Type B pancreatic cell (in vitro differentiated cells): ENCODE results near the gene C1QC. TPM values are rescaled to one million over a fixed set of nuclear protein-coding genes. Genes with fewer than 3 reads are reported as not detected.

Experiments used
- DNase-seq: peaks from one replicate; pipeline ENCODE4 v3.0.0; 2021; ENCODE audit warnings: mixed read lengths; ENCODE audit not compliant: unreplicated experiment; ENCODE audit errors: extremely low spot score
- H3K27ac Mint-ChIP-seq: 2 replicates; pipeline ENCODE4 v1.8.0; 2021; ENCODE audit warnings: mild to moderate bottlenecking, mixed read lengths
- H3K27me3 Mint-ChIP-seq: 2 replicates; pipeline ENCODE4 v1.8.0; 2021; ENCODE audit warnings: mixed read lengths
- H3K36me3 Mint-ChIP-seq: 2 replicates; pipeline ENCODE4 v1.8.0; 2021; ENCODE audit warnings: mixed read lengths
- H3K4me1 Mint-ChIP-seq: one replicate; pipeline ENCODE4 v1.8.0; 2021; ENCODE audit warnings: mixed read lengths; ENCODE audit not compliant: unreplicated experiment
- H3K4me3 Mint-ChIP-seq: 2 replicates; pipeline ENCODE4 v1.8.0; 2021; ENCODE audit warnings: mild to moderate bottlenecking, mixed read lengths
- H3K9me3 Mint-ChIP-seq: 2 replicates; pipeline ENCODE4 v1.8.0; 2021; ENCODE audit warnings: mixed read lengths
- total RNA-seq: library from RNA; stranded (reverse); gene quantifications from 2 replicates; pipeline ENCODE4 v1.2.1, GENCODE V29; 2021; ENCODE audit warnings: low replicate concordance
- TF ChIP-seq, protein P1 (sequence below): fragments of 200-600 bp; sonication (generic); conservative IDR thresholded peaks from 2 replicates; pipeline ENCODE4 v1.5.0; 2021; ENCODE audit warnings: antibody characterized with exemption, mild to moderate bottlenecking

Gene C1QC
- total RNA-seq, 1 donor from 2014 or later: not detected

- H3K4me1 Mint-ChIP-seq: no peaks in the 10 kb centered on the region
- TF ChIP-seq, protein P1, sequence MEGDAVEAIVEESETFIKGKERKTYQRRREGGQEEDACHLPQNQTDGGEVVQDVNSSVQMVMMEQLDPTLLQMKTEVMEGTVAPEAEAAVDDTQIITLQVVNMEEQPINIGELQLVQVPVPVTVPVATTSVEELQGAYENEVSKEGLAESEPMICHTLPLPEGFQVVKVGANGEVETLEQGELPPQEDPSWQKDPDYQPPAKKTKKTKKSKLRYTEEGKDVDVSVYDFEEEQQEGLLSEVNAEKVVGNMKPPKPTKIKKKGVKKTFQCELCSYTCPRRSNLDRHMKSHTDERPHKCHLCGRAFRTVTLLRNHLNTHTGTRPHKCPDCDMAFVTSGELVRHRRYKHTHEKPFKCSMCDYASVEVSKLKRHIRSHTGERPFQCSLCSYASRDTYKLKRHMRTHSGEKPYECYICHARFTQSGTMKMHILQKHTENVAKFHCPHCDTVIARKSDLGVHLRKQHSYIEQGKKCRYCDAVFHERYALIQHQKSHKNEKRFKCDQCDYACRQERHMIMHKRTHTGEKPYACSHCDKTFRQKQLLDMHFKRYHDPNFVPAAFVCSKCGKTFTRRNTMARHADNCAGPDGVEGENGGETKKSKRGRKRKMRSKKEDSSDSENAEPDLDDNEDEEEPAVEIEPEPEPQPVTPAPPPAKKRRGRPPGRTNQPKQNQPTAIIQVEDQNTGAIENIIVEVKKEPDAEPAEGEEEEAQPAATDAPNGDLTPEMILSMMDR: no peak
- H3K27ac Mint-ChIP-seq: no peak overlapping the region
- peaks cover 44% of the 10 kb centered on the region for H3K27me3 Mint-ChIP-seq
- no peak overlapping the region for H3K4me3 Mint-ChIP-seq
- H3K36me3 Mint-ChIP-seq: no peaks in the 10 kb centered on the region
- DNase-seq: no peak
- no peaks in the 10 kb centered on the region for H3K9me3 Mint-ChIP-seq
These were observed 43.2 kb upstream of the C1QC start for GRCh38 chr1:22600071-22600816.

DNA sequence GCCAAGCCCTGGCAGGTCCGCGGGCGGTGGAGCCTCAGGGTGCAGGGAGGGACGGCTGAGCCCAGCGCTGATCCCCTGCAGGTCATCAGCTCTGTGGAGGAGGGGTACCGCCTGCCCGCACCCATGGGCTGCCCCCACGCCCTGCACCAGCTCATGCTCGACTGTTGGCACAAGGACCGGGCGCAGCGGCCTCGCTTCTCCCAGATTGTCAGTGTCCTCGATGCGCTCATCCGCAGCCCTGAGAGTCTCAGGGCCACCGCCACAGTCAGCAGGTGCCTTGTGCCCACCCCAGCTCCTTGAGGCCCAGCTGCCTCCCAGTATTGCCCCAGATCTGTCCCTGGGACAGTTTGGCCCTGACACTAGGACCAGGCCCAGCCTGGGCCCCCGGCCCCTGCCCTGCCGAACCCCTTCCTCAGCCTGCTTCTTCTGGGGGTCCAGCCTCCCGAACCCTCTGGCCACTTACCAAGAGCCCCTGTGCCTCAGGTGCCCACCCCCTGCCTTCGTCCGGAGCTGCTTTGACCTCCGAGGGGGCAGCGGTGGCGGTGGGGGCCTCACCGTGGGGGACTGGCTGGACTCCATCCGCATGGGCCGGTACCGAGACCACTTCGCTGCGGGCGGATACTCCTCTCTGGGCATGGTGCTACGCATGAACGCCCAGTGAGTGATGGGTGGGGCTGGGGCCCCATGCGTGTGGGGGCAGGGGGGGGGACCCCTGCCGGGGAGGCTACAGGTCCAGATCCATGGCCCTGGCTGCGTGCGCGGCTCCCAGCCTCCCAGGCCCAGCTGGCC is 42.4 kb upstream of the C1QC start:
- TF ChIP-seq, protein P1: no peak
- H3K4me1 Mint-ChIP-seq: no peaks in the 10 kb centered on the region
- H3K4me3 Mint-ChIP-seq: no peak overlapping the region
- no peaks in the 10 kb centered on the region for H3K36me3 Mint-ChIP-seq
- H3K27me3 Mint-ChIP-seq: peaks cover 49% of the 10 kb centered on the region
- H3K9me3 Mint-ChIP-seq: no peaks in the 10 kb centered on the region
- DNase-seq: no peak
- H3K27ac Mint-ChIP-seq: no peak overlapping the region

DNA sequence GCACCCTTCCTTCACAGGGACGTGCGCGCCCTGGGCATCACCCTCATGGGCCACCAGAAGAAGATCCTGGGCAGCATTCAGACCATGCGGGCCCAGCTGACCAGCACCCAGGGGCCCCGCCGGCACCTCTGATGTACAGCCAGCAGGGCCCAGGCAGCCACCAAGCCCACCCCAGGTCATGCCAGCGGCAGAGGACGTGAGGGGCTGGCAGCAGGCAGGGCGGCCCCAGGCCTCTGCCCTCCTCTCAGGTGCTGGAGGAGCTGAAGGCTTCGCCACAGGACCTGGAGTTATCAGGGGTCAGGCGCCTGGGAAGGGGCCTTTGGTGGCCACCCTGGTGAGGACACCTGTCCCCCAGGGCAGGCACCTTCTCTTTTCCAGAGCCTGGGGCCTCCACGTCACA is 41.8 kb upstream of the C1QC start:
- Mint-ChIP-seq H3K4me1 (no peaks in the 10 kb centered on the region), H3K4me3 (no peak overlapping the region), H3K36me3 (no peaks in the 10 kb centered on the region), H3K27ac (no peak overlapping the region), H3K27me3 (peaks cover 55% of the 10 kb centered on the region), H3K9me3 (no peaks in the 10 kb centered on the region)
- TF ChIP-seq, protein P1: no peak
- no peak for DNase-seq

- no peaks in the 10 kb centered on the region for H3K9me3 Mint-ChIP-seq
- no peaks in the 10 kb centered on the region for H3K36me3 Mint-ChIP-seq
- TF ChIP-seq, protein P1: no peak
- no peak overlapping the region for H3K4me3 Mint-ChIP-seq
- H3K27me3 Mint-ChIP-seq: peaks cover 57% of the 10 kb centered on the region
- no peak overlapping the region for H3K27ac Mint-ChIP-seq
- DNase-seq: no peak
- no peaks in the 10 kb centered on the region for H3K4me1 Mint-ChIP-seq
These were observed 41.2 kb upstream of the C1QC start for GRCh38 chr1:22602060-22602740.

DNA sequence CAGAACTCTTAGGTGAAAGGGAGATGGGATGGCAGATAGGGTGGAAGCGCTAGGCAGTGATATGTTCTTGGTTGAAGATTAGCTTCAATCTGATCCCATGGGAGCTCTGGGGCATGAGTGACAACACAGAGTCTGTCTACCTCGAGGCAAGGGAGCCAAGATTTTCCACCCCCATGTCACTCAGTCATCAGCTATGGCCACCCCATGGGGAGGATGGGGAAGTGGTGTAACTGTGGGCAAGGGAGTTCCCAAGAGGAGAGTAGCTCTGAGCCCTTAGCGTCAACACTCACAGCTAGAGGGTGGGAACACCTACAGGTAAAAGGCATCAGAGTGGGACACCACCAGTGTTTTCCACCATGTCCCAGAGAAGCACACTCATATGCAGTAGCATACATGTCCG is 37.3 kb upstream of the C1QC start:
- H3K4me1 Mint-ChIP-seq: no peaks in the 10 kb centered on the region
- no peak for DNase-seq

More for the DNA sequence above, 37.3 kb upstream of the C1QC start:
- H3K27ac Mint-ChIP-seq: no peak overlapping the region
- no peaks in the 10 kb centered on the region for H3K9me3 Mint-ChIP-seq
- no peak overlapping the region for H3K4me3 Mint-ChIP-seq
- H3K27me3 Mint-ChIP-seq: peaks cover 81% of the 10 kb centered on the region
- no peaks in the 10 kb centered on the region for H3K36me3 Mint-ChIP-seq
- TF ChIP-seq, protein P1: no peak
